ENCODE measurements around the gene SLC48A1. TPM values are rescaled to one million over a fixed set of nuclear protein-coding genes. Genes with fewer than 3 reads are reported as not detected.
A peak's percentile ranks its signal among the peaks of the same experiment; 100 is the strongest.

Gene SLC48A1
- polyA plus RNA-seq, 1 of the 3 experiments (the other 2 are of a cell fraction): 7.3 TPM

DNA sequence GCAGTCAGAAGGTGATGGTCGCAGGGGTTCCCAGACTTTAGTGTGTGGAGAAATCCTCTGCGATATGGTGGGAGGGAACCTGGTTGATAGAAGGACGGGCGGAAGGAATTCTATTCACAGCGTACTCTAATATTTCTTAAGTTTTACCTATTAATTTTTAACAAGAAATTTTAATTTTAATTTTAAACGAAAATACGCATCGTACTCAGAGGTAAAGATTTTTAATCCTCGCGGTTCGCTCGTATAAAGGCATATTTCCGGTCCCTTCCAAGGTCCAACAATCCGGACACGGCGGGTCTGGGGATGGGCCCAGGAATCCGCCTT, 338 bp upstream of the SLC48A1 start:
- Histone ChIP-seq H3K9me3 (no peaks in the 10 kb centered on the region), H3K4me2 (peak overlapping the region; percentile 98; the same call in 1 of the 2 replicates), H3K9me2 (no peaks in the 10 kb centered on the region), H3K79me2 (ENCODE audit: insufficient read depth) (no peaks in the 10 kb centered on the region), H4K20me1 (ENCODE audit: insufficient read depth) (no peaks in the 10 kb centered on the region), H3K27me3 (ENCODE audit: insufficient read depth) (no peaks in the 10 kb centered on the region), H3K27ac (ENCODE audit: low read depth in 2 of 2, low read length in 1 of 2) (no peak overlapping the region), H3K36me3 (replicated peaks in 1 of 2; ENCODE audit: control insufficient read depth in 1 of 2, insufficient read depth in 2 of 2, low read length in 1 of 2) (no peaks in the 10 kb centered on the region), H3K4me3 (ENCODE audit: low read depth in 2 of 2, low read length in 1 of 2) (peak overlapping the region; percentile 74 to 76), H3F3A (replicated peaks; ENCODE audit: insufficient read depth) (no peaks in the 10 kb centered on the region), H3K9ac (peak overlapping the region; percentile 35; the same call in 1 of the 2 replicates), H3K4me1 (ENCODE audit: control insufficient read depth in 1 of 2, insufficient read depth in 2 of 2, low read depth in 1 of 2, low read length in 1 of 2) (peaks cover 25 to 44% of the 10 kb centered on the region in 2 experiments; a peak in 3 of 4 replicates), H2AFZ (ENCODE audit: low read depth) (peak overlapping the region; percentile 89; the same call in 1 of the 2 replicates)
- CTCF ChIA-PET: interaction anchor here (0.7 to 22.9 kb wide), 11 partner anchors 9 to 221 kb away, joined by 3 to 1294 read pairs (median 4); partner anchors contain the start of genes ENDOU, RAPGEF3 and RPAP3
- DNase-seq: no peak
- POLR2A ChIA-PET: interaction anchor here (0.6 to 1.4 kb wide), 2 partner anchors 59 to 63 kb away, joined by 3 read pairs; no protein-coding TSS in a partner anchor
- 33% methylated on average over 17 of the region's 17 CpGs for WGBS (ENCODE audit: low lambda C conversion rate)
- TF ChIP-seq CTCF (IDR thresholded peaks at IDR 0.05) (peak; percentile 42; the same call in 1 of the 2 replicates), SMC3 (IDR thresholded peaks at IDR 0.05; ENCODE audit: low read depth, low read length) (no peak)

GRCh38 chr12:47773858-47774580, 981 bp downstream of the SLC48A1 start:
- ChIA-PET CTCF (interaction anchor here (0.7 to 22.9 kb wide), 7 partner anchors 8 to 424 kb away, joined by 3 to 1294 read pairs (median 6); partner anchors contain the start of genes ENDOU, RAPGEF3 and RPAP3), POLR2A (interaction anchor here (1.2 to 1.4 kb wide), 2 partner anchors 37 to 60 kb away, joined by 3 read pairs; no protein-coding TSS in a partner anchor)
- peak overlapping the region; percentile 98 for H3K4me2 ChIP-seq
- peaks cover 8% of the 10 kb centered on the region for H3F3A ChIP-seq (replicated peaks; ENCODE audit: insufficient read depth)
- H3K27me3 ChIP-seq (ENCODE audit: insufficient read depth): no peaks in the 10 kb centered on the region
- H3K4me1 ChIP-seq (ENCODE audit: control insufficient read depth in 1 of 2, insufficient read depth in 2 of 2, low read depth in 1 of 2, low read length in 1 of 2): peaks cover 18 to 51% of the 10 kb centered on the region in 2 experiments; a peak in 3 of 4 replicates
- no peaks in the 10 kb centered on the region for H4K20me1 ChIP-seq (ENCODE audit: insufficient read depth)
- H3K4me3 ChIP-seq (ENCODE audit: low read depth in 2 of 2, low read length in 1 of 2): peak overlapping the region; percentile 74 to 76
- no peaks in the 10 kb centered on the region for H3K9me3 ChIP-seq
- no peak overlapping the region for H3K27ac ChIP-seq (ENCODE audit: low read depth in 2 of 2, low read length in 1 of 2)
- H3K79me2 ChIP-seq (ENCODE audit: insufficient read depth): no peaks in the 10 kb centered on the region
- DNase-seq: peak; percentile 68
- H3K9ac ChIP-seq: peak overlapping the region; percentile 62
- 62% methylated on average over 13 of the region's 14 CpGs for WGBS (ENCODE audit: low lambda C conversion rate)
- H3K36me3 ChIP-seq (replicated peaks in 1 of 2; ENCODE audit: control insufficient read depth in 1 of 2, insufficient read depth in 2 of 2, low read length in 1 of 2): no peaks in the 10 kb centered on the region
- H2AFZ ChIP-seq (ENCODE audit: low read depth): peak overlapping the region; percentile 72; the same call in 1 of the 2 replicates
- TF ChIP-seq MXI1 (IDR thresholded peaks at IDR 0.05; ENCODE audit: low read depth, low read length): peak; percentile 2; the same call in 1 of the 2 replicates
- TF ChIP-seq RCOR1 (IDR thresholded peaks at IDR 0.05; ENCODE audit: low read length): no peak
- H3K9me2 ChIP-seq: no peaks in the 10 kb centered on the region

DNA sequence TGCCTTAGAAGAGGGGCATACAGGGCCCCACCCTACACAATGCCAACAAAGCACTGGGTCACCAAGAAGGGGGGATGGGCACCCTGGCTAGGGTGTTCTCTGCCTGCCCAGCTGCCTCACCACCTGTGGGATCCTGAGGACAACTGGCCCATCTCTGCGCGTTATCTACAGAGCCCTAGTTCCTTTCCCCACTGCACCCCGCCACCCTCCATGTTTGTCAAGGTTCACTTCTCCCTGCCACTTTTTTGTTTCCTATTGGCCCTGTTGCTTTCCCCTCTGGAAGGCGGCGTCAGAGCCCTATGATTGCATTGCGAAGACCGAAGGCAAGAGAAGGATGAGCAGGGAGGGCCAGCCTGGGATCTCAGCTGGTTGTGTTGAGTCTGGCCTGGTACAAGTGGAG, 1.6 kb downstream of the SLC48A1 start:
- no peak overlapping the region for H3K4me2 ChIP-seq
- H3F3A ChIP-seq (replicated peaks; ENCODE audit: insufficient read depth): peaks cover 11% of the 10 kb centered on the region
- CTCF ChIA-PET: interaction anchor here (0.7 to 22.9 kb wide), 7 partner anchors 7 to 423 kb away, joined by 3 to 1294 read pairs (median 90); partner anchors contain the start of genes ENDOU, RAPGEF3 and RPAP3
- no peaks in the 10 kb centered on the region for H3K36me3 ChIP-seq (replicated peaks in 1 of 2; ENCODE audit: control insufficient read depth in 1 of 2, insufficient read depth in 2 of 2, low read length in 1 of 2)
- no peak overlapping the region for H3K27ac ChIP-seq (ENCODE audit: low read depth in 2 of 2, low read length in 1 of 2)
- peaks cover 18 to 50% of the 10 kb centered on the region in 2 experiments; a peak in 3 of 4 replicates for H3K4me1 ChIP-seq (ENCODE audit: control insufficient read depth in 1 of 2, insufficient read depth in 2 of 2, low read depth in 1 of 2, low read length in 1 of 2)
- no peak for DNase-seq
- no peaks in the 10 kb centered on the region for H3K9me3 ChIP-seq
- POLR2A ChIA-PET: no interaction called here
- H3K9me2 ChIP-seq: no peaks in the 10 kb centered on the region
- H3K27me3 ChIP-seq (ENCODE audit: insufficient read depth): no peaks in the 10 kb centered on the region
- H3K9ac ChIP-seq: no peak overlapping the region
- no peak overlapping the region for H2AFZ ChIP-seq (ENCODE audit: low read depth)
- H3K79me2 ChIP-seq (ENCODE audit: insufficient read depth): no peaks in the 10 kb centered on the region
- H4K20me1 ChIP-seq (ENCODE audit: insufficient read depth): no peaks in the 10 kb centered on the region
- no peak overlapping the region; a peak in 1 of 4 replicates for H3K4me3 ChIP-seq (ENCODE audit: low read depth in 2 of 2, low read length in 1 of 2)
- WGBS (ENCODE audit: low lambda C conversion rate): 99% methylated on average over 7 of the region's 7 CpGs
- TF ChIP-seq RCOR1 (IDR thresholded peaks at IDR 0.05; ENCODE audit: low read length) (no peak), TEAD4 (IDR thresholded peaks at IDR 0.05; ENCODE audit: borderline replicate concordance, insufficient read depth) (no peak), CTCF (IDR thresholded peaks at IDR 0.05) (no peak), FOXM1 (IDR thresholded peaks at IDR 0.05; ENCODE audit: low read depth) (no peak), GABPA (IDR thresholded peaks at IDR 0.05; ENCODE audit: low read depth) (no peak), NFIC (IDR thresholded peaks at IDR 0.05; ENCODE audit: borderline replicate concordance) (no peak), FOSL2 (IDR thresholded peaks at IDR 0.05; ENCODE audit: borderline replicate concordance, low read depth) (no peak), YY1 (IDR thresholded peaks at IDR 0.05; ENCODE audit: low read depth) (no peak)
- TF ChIP-seq, protein P1, sequence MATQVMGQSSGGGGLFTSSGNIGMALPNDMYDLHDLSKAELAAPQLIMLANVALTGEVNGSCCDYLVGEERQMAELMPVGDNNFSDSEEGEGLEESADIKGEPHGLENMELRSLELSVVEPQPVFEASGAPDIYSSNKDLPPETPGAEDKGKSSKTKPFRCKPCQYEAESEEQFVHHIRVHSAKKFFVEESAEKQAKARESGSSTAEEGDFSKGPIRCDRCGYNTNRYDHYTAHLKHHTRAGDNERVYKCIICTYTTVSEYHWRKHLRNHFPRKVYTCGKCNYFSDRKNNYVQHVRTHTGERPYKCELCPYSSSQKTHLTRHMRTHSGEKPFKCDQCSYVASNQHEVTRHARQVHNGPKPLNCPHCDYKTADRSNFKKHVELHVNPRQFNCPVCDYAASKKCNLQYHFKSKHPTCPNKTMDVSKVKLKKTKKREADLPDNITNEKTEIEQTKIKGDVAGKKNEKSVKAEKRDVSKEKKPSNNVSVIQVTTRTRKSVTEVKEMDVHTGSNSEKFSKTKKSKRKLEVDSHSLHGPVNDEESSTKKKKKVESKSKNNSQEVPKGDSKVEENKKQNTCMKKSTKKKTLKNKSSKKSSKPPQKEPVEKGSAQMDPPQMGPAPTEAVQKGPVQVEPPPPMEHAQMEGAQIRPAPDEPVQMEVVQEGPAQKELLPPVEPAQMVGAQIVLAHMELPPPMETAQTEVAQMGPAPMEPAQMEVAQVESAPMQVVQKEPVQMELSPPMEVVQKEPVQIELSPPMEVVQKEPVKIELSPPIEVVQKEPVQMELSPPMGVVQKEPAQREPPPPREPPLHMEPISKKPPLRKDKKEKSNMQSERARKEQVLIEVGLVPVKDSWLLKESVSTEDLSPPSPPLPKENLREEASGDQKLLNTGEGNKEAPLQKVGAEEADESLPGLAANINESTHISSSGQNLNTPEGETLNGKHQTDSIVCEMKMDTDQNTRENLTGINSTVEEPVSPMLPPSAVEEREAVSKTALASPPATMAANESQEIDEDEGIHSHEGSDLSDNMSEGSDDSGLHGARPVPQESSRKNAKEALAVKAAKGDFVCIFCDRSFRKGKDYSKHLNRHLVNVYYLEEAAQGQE (IDR thresholded peaks at IDR 0.05; ENCODE audit: low read depth, low read length): no peak

All from SK-N-SH (cell line).